Suprapubic skin (tissue), 4 donors: Measurements from ENCODE around the gene JAML.

ENCODE experiments used
- EP300 ChIP-seq: sonication (generic); formaldehyde crosslinking; IDR thresholded peaks from one replicate; pipeline ENCODE4 v1.6.1; 2017; ENCODE audit warnings: antibody characterized with exemption
- POLR2A ChIP-seq, 2 donors: fragments of 450-650 bp; IDR thresholded peaks; one replicate each; pipeline ENCODE4 v1.6.1; 2017; ENCODE audit warnings: antibody characterized with exemption in 2 of 2, mild to moderate bottlenecking in 2 of 2, moderate library complexity in 2 of 2
- POLR2AphosphoS5 ChIP-seq, 3 donors: sonication (generic); formaldehyde crosslinking; IDR thresholded peaks; one replicate each; pipeline ENCODE4 v1.6.1; 2017; ENCODE audit warnings: antibody characterized with exemption in 3 of 3
- TF ChIP-seq, protein P1 (sequence below), 2 donors: fragments of 200-600 bp in 1 of 2; fragments of 450-650 bp in 1 of 2; sonication (generic) in 1 of 2; IDR thresholded peaks; one replicate each; pipeline ENCODE4 v1.5.1; 2016 to 2019; ENCODE audit warnings: antibody characterized with exemption in 2 of 2, mild to moderate bottlenecking in 1 of 2, moderate library complexity in 1 of 2

DNA sequence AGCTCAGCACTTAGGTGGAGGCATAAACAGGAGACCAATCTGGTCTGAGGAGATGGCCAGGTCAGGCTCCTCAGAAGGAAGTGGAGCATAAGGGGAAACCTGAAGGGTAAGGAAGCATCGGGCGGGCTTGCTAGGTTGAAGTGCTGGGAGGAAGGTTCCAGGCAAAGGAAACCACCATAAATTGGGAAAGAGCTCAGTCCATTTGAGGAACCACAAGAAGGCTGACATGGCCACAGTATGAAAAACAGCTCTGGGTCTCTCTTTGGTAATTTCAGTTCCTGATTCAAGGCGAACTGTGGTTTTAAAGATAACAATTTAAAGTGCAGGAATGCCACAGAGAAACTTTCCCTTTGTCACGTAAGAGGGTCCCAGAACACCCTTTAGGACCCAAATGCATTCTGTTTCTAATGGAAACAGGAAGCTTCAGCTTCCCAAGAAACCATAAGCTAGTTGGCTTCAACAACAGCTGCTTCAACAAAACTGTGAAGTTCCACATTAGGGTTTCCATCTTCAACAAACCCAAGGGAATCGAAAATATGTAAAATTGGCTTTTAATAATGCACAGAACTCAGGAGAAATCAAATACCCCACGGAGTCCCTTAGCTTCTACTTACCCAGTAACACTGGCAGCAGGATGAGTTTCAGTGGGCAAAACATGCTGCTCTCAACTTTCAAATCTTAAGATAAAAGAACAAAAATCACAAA, 10.4 kb downstream of the JAML start:
- TF ChIP-seq POLR2A (IDR thresholded peaks at IDR 0.05): no peak
- TF ChIP-seq, protein P1, sequence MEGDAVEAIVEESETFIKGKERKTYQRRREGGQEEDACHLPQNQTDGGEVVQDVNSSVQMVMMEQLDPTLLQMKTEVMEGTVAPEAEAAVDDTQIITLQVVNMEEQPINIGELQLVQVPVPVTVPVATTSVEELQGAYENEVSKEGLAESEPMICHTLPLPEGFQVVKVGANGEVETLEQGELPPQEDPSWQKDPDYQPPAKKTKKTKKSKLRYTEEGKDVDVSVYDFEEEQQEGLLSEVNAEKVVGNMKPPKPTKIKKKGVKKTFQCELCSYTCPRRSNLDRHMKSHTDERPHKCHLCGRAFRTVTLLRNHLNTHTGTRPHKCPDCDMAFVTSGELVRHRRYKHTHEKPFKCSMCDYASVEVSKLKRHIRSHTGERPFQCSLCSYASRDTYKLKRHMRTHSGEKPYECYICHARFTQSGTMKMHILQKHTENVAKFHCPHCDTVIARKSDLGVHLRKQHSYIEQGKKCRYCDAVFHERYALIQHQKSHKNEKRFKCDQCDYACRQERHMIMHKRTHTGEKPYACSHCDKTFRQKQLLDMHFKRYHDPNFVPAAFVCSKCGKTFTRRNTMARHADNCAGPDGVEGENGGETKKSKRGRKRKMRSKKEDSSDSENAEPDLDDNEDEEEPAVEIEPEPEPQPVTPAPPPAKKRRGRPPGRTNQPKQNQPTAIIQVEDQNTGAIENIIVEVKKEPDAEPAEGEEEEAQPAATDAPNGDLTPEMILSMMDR (IDR thresholded peaks at IDR 0.05): no peak
- TF ChIP-seq EP300: no peak
- no peak for TF ChIP-seq POLR2AphosphoS5 (IDR thresholded peaks at IDR 0.05)
